GM21381 (cell line): Measurements from ENCODE around the gene GRM7.

Experiments
- ATAC-seq: cut with Tn5 transposase; IDR thresholded peaks from one replicate; pipeline ENCODE4 v1.9.1; 2021; ENCODE audit warnings: mild to moderate bottlenecking, moderate library complexity; ENCODE audit not compliant: unreplicated experiment

The GRM7 gene

GRCh38 chr3:6965881-6966280 lies 105.0 kb downstream of the GRM7 start:
- ATAC-seq: no peak

DNA sequence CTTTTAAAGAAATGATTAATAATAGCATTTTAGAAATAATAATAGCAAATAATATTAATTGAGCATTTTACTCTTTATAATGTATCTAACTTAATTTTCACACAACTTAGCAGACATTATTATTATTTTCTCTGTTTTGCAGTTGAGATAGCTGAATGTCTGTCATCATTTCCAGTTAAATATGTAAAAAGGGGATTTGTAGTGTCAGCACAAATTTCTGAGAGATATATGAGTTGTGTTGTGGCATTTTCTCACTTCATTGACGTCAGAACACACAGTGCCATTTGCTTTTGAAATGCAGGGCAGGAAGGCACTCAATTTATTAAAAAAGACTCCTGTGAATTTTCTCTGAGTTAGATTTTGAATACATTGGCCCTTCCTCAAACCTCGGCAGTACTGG lies 111.0 kb downstream of the GRM7 start:
- no peak for ATAC-seq

DNA sequence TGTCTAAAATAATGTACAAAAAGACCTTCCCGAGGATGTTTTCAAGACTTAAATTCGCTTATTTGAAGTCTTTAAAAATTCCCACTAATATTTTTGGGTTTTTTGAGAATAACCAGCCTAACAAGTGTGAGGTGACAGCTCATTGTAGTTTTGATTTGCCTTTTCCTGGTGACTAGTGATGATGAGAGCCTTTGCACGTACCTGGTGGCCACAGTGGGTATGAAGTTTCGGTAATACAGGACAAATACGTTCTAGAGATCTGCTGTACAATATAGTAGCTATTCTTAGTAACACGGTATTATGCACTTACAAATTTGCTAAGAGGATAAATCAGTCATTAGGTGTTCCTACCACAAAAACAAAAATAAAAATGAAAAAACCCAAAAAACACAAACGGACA lies 124.9 kb downstream of the GRM7 start:
- ATAC-seq: no peak

DNA sequence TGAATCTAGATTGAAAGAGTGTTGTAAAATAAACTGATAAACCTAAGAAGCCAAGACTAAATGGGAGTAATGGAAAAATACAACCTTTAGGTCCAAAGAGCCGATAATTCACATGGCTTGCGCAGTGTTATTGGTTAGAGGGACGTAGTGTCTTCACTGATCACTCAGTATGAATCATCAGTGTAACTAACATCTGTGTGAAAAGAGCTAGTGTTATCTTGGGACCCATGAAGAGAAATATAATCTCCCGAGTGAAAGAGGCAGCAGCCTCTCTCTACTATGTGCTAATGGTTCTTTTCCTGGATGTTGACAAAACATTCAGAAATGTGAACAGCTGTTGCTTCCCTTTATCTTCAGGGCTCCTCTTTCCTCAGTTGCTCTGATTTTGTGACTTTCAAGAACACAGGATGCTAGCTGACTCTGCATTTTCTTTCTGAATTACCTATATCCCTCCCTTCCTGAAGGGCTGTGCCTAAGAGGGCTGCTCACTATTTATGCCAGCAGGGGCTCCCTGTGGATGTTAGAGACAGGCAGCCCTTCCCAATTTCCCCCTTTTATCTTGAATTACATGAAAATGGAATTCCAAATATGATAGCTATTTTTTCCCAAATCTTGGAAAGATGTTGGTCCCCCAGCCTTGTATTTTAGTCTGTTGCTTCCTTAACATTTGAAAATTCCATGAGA lies 128.8 kb downstream of the GRM7 start:
- no peak for ATAC-seq

DNA sequence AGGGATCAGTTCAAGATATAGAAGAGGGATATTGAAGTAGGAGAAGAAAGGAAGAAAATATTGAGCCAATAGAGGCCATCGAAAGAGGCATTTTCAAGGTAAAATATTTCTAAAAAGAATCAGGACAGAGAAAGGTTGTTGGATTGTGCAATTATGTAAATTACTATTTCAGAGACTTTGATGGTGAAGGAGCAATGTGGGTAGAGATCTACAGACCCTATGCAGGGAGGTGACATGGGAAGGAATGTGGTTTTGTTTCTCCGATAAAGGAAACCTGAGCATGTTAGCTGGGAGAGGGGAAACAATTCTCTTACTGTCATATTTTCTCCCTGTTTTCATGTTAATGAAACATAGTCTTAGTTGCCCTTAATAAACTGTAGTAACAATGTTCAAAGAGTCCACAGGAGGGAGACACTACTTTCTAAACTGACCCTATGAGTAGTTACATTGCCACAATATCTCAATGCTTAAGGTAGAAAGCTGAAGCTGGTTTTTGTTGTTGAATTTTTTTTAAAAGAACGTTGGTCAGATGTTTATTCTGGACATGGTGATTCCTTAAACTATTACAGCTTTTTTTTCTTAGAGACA lies 133.3 kb downstream of the GRM7 start:
- ATAC-seq: no peak

DNA sequence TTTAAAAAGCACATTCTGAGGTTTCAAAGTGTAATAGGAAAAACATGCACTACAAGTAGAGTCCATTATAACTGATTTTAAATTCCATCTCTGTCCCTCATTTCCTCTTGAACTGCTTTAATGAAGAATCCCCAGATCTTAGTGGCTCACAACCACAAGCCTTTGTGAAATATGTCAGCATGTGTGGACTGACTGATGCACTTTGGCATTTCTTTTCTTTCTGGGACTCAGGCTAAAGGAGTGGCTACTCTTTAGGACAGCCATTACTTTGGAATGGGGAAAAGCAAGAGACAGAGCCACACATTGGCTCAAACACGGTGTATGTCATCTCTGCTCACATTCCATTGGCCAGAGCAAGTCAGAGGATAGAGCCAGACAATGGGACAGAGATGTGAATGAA lies 139.6 kb downstream of the GRM7 start:
- ATAC-seq: no peak

DNA sequence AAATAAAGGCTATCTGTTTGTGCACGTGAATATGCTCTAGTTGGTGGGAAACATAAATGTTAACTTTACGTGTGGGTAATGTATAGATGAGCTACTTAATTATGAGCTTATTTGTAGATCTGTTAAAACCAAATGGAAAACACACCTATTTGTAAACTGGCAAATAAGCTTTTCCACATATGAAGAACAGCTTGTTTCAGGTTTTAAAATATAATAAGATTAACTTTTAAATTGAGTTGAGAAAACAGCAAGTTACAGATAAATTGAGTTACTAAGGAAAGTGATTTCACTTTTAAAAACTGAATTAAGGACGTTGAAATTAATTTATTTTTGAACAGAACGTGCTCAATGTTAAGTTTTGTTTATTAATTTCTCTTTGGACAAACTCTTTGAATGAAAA lies 140.5 kb downstream of the GRM7 start:
- no peak for ATAC-seq

DNA sequence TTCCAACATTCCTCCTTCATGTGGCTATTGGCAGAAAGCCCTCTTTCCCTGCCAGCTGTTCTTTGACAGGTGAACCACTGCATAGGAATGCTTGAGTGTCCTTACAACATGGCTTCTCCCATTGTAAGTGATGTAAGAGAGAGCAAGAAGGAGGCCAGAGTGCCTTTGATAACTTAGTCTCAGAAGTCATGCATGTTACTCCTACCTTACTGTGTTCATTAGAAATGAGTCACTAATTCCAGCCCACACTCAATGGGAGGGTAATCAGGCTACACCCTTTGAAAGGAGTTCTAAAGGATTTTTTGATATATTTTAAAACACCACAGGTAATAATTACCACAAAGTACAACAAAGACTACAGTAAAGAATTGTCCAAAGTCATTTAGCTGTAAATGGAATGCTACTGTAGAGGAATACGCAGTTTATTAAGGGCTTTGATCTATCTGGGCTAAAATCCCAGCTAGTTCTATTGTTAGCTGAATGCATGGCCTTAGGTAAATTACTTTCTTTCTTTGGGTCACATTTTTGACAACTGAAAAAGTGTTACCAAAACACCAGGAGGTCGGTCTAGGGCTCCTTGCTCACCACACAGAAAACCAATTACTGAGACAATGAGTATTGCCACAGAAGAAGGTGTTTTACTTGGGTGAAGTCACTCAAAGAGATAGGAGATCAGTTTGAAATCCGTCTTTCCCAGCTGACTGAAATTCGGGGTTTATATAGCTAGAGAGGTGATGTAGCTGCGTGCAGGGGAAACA lies 154.9 kb downstream of the GRM7 start:
- ATAC-seq: no peak

GRCh38 chr3:7025581-7026300 lies 164.8 kb downstream of the GRM7 start:
- no peak for ATAC-seq

DNA sequence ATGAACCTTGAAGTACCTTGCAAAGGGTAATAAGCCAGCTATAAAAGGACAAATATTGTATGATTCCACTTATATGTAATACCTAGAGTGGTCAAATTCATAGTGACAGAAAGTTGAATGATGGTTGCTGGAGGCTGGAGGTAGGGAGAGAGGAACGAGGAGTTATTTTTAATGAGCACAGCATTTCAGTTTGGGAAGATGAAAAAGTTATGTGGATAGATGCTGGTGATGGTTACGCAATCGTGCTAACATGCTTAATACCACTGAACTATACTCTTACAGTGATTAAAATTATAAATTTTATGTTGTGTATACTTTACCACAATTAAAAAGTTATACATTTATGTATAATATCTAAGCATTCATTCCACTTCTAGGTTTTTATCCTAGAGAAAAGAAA lies 168.6 kb downstream of the GRM7 start:
- ATAC-seq: no peak

DNA sequence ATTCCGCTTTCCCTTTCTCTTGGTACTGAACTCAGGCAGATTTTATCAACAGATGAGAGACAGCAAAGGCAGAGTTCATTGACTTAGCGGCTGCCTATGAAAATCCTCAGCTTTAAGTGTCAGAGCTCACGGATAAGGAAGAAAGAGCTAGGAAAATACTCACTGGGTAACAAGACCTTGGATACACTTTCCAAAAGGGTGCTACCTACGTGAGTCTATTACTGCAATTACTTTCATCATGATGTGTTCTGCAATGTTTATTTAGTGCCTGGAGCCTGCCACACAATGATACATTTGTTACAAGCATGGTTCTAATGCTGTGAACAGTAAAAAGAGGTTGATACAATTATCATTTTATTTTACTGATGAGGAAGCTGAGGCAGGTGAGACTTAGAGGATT lies 177.5 kb downstream of the GRM7 start:
- ATAC-seq: no peak

- no peak for ATAC-seq
Measured at GRCh38 chr3:7062714-7063113, 201.8 kb downstream of the GRM7 start.

DNA sequence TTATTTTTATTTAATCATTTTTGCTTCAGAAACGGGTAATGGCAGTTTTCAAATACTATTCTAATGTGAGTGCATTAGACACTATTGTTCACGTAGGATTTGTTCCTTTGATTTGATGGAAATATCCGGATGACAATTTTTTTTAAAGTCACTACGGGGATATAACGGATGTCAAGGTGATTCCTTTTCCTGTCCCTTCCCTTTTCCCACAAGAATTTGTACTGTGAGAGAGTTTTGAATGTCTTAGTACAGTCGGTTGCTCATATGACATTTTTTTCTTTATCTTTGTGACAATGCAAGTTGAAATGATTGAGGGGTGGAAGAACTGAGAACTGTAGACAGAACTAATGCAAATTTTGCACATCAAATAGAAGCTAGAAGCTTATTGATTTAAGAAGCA lies 209.5 kb downstream of the GRM7 start:
- no peak for ATAC-seq

- no peak for ATAC-seq
Measured at GRCh38 chr3:7074217-7074616, 213.3 kb downstream of the GRM7 start.

DNA sequence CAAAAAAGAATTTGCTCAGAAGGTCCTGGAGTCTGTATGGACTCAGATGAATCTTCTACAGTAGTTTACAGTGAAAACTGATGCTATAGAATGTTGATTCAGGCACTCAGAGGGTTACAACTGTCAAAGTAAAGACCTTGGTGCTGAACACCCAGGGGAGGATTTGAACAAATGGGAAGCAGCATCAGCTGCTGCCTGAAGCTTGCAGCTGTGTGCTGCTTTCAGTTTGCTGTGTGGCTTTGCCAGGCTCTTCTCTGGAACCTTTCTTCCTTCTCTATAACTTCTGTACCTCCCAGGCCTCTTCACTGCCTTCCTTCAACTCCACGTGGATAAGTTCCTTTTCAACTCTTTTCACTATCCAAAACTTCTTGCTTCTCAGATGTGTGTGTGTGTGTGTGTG lies 214.2 kb downstream of the GRM7 start:
- ATAC-seq: no peak

DNA sequence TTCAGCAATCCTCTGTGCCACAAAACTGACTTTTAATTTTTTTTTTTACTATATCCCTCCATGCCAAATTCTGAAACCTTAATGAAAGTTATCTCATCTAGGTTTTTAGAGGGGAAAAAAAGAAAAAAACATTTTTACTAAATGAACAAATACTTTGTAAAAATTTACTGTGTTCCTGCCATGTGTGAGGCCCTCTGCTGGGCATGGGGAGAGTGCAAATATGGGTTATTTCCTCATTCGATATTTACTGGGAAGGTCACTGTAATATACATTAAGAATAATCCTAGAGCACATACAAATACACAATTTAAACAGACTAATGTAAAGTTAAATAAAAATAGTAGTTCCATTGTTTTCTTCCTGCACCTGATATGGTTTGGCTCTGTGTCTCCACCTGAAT lies 215.0 kb downstream of the GRM7 start:
- ATAC-seq: no peak

- no peak for ATAC-seq
Measured at GRCh38 chr3:7082244-7082643, 221.3 kb downstream of the GRM7 start.

GRCh38 chr3:7086417-7086816 lies 225.5 kb downstream of the GRM7 start:
- no peak for ATAC-seq

- ATAC-seq: no peak
Measured at GRCh38 chr3:7095116-7095515, 234.2 kb downstream of the GRM7 start.

- no peak for ATAC-seq
Measured at GRCh38 chr3:7100136-7100535, 239.2 kb downstream of the GRM7 start.

- ATAC-seq: no peak
Measured at GRCh38 chr3:7106635-7107034, 245.7 kb downstream of the GRM7 start.
